IMR-90 (cell line): ENCODE measurements around the gene KNCN. TPM values are rescaled to one million over a fixed set of nuclear protein-coding genes. Genes with fewer than 3 reads are reported as not detected.

ENCODE experiments used
- ATAC-seq: fragments of 200-7000 bp; cut with Tn5 transposase; 2 replicates; pipeline ENCODE4 v1.9.1; 2020; ENCODE audit warnings: low read depth, mild to moderate bottlenecking, moderate library complexity
- BruUV-seq: library from RNA; stranded (reverse); fragments of 400-500 nt; replicated peaks from 2 replicates; lab custom pipeline; 2021; lab: Mats Ljungman, UMichigan
- CTCF ChIA-PET: fragments of 300-600 bp; formaldehyde crosslinking; extraction: SDS; loops from one replicate; lab custom pipeline; 2021; ENCODE audit warnings: antibody characterized with exemption; lab: Yijun Ruan, JAX
- POLR2A ChIA-PET: fragments of 300-600 bp; sonication (Branson Sonifier 250); formaldehyde crosslinking; loops from one replicate; lab custom pipeline; 2022; ENCODE audit warnings: antibody characterized with exemption; ENCODE audit not compliant: unreplicated experiment; lab: Charles Lee
- DNase-seq: peaks from one replicate; pipeline ENCODE4 v3.0.0; 2013
- H2AFZ ChIP-seq: replicated peaks from 2 replicates; pipeline ENCODE3; 2013; ENCODE audit warnings: low read length, mild to moderate bottlenecking; ENCODE audit not compliant: poor library complexity
- H2AK5ac ChIP-seq: 2 replicates; pipeline ENCODE4 v1.6.1; 2013; ENCODE audit warnings: low read depth, low read length, inconsistent platforms
- H2AK9ac ChIP-seq: replicated peaks from 2 replicates; pipeline ENCODE3; 2013; ENCODE audit warnings: mild to moderate bottlenecking, low read depth, low read length, moderate library complexity; ENCODE audit not compliant: poor library complexity
- H2BK120ac ChIP-seq: 2 replicates; pipeline ENCODE4 v1.6.1; 2013; ENCODE audit warnings: low read depth, low read length, inconsistent platforms
- H2BK15ac ChIP-seq: 3 replicates; pipeline ENCODE4 v1.6.1; 2013; ENCODE audit warnings: low read depth, low read length, inconsistent platforms
- H2BK20ac ChIP-seq: 2 replicates; pipeline ENCODE4 v1.6.1; 2013; ENCODE audit warnings: low read depth, mild to moderate bottlenecking, inconsistent platforms, low read length, moderate library complexity
- H2BK5ac ChIP-seq: 2 replicates; pipeline ENCODE4 v1.6.1; 2013; ENCODE audit warnings: mild to moderate bottlenecking, low read depth, low read length, inconsistent platforms; ENCODE audit not compliant: poor library complexity, severe bottlenecking
- H3K14ac ChIP-seq: replicated peaks from 2 replicates; pipeline ENCODE4 v1.6.1; 2013; ENCODE audit warnings: low read depth, low read length, inconsistent platforms
- H3K18ac ChIP-seq: 2 replicates; pipeline ENCODE4 v1.6.1; 2013; ENCODE audit warnings: low read depth, low read length, control low read depth
- H3K23ac ChIP-seq: 2 replicates; pipeline ENCODE4 v1.6.1; 2013; ENCODE audit warnings: low read depth, low read length, inconsistent platforms
- H3K27ac ChIP-seq: 2 replicates; pipeline ENCODE4 v1.5.1; 2013; ENCODE audit warnings: mild to moderate bottlenecking, control low read depth, low read length; ENCODE audit not compliant: insufficient read depth
- H3K27me3 ChIP-seq: 2 replicates; pipeline ENCODE4 v1.6.1; 2013; ENCODE audit warnings: low read length; ENCODE audit not compliant: control insufficient read depth, insufficient read depth
- H3K36me3 ChIP-seq: 2 replicates; pipeline ENCODE4 v1.6.1; 2013; ENCODE audit warnings: low read length, mixed read lengths; ENCODE audit not compliant: control insufficient read depth, insufficient read depth
- H3K4ac ChIP-seq: 2 replicates; pipeline ENCODE4 v1.6.1; 2013; ENCODE audit warnings: low read depth, low read length, inconsistent platforms
- H3K4me1 ChIP-seq: 2 replicates; pipeline ENCODE4 v1.6.1; 2013; ENCODE audit warnings: low read length, mixed read lengths; ENCODE audit not compliant: control insufficient read depth, insufficient read depth
- H3K4me2 ChIP-seq: 2 replicates; pipeline ENCODE4 v1.6.1; 2013; ENCODE audit warnings: low read depth, mild to moderate bottlenecking, control low read depth, low read length, moderate library complexity
- H3K4me3 ChIP-seq: 2 replicates; pipeline ENCODE4 v1.5.1; 2013; ENCODE audit warnings: low read depth, mild to moderate bottlenecking, control low read depth, low read length, moderate library complexity; ENCODE audit not compliant: insufficient read depth
- H3K56ac ChIP-seq: 2 replicates; pipeline ENCODE4 v1.6.1; 2013; ENCODE audit warnings: low read length, inconsistent platforms; ENCODE audit not compliant: insufficient read depth; ENCODE audit errors: extremely low read depth
- H3K79me1 ChIP-seq, 2 experiments: 2 replicates each; pipeline ENCODE4 v1.6.1; 2013; ENCODE audit warnings: low read length in 2 of 2, inconsistent platforms in 1 of 2, low read depth in 1 of 2
- H3K9ac ChIP-seq: 2 replicates; pipeline ENCODE4 v1.6.1; 2013; ENCODE audit warnings: low read depth, low read length, control low read depth
- H3K9me1 ChIP-seq: 2 replicates; pipeline ENCODE4 v1.6.1; 2013; ENCODE audit warnings: low read length, inconsistent platforms; ENCODE audit not compliant: insufficient read depth
- H3K9me3 ChIP-seq: 2 replicates; pipeline ENCODE4 v1.6.1; 2013; ENCODE audit warnings: low read length; ENCODE audit not compliant: control insufficient read depth, insufficient read depth
- H4K20me1 ChIP-seq: 2 replicates; pipeline ENCODE4 v1.6.1; 2013; ENCODE audit warnings: low read length, inconsistent platforms; ENCODE audit not compliant: insufficient read depth
- H4K5ac ChIP-seq: 2 replicates; pipeline ENCODE4 v1.6.1; 2013; ENCODE audit warnings: mild to moderate bottlenecking, low read depth, low read length, control low read depth
- H4K8ac ChIP-seq, 2 experiments: 2 replicates each; pipeline ENCODE4 v1.6.1; 2013; ENCODE audit warnings: low read depth in 2 of 2, low read length in 2 of 2, control low read depth in 1 of 2, inconsistent platforms in 1 of 2
- H4K91ac ChIP-seq: 2 replicates; pipeline ENCODE4 v1.6.1; 2013; ENCODE audit warnings: low read depth, low read length, inconsistent platforms; ENCODE audit not compliant: insufficient read depth
- BHLHE40 ChIP-seq: fragments of 150-350 bp; IDR thresholded peaks from 2 replicates; pipeline ENCODE4 v1.6.1; 2016; ENCODE audit warnings: mild to moderate bottlenecking, low read depth, low read length
- CEBPB ChIP-seq: IDR thresholded peaks from 2 replicates; pipeline ENCODE4 v1.6.1; 2012; ENCODE audit warnings: low read depth, low read length, improper control_type of control experiment
- CHD1 ChIP-seq: IDR thresholded peaks from 2 replicates; pipeline ENCODE4 v1.6.1; 2012; ENCODE audit warnings: low read depth, low read length, improper control_type of control experiment
- CTCF ChIP-seq: conservative IDR thresholded peaks from 2 replicates; pipeline ENCODE4 v1.5.1; 2012; ENCODE audit warnings: mild to moderate bottlenecking, low read depth, low read length, improper control_type of control experiment
- ELK1 ChIP-seq: fragments of 150-350 bp; IDR thresholded peaks from 2 replicates; pipeline ENCODE4 v1.6.1; 2016; ENCODE audit warnings: low read depth, mild to moderate bottlenecking, low read length, moderate library complexity, borderline replicate concordance
- FOS ChIP-seq: fragments of 150-350 bp; IDR thresholded peaks from 2 replicates; pipeline ENCODE4 v1.6.1; 2016; ENCODE audit warnings: low read depth, low read length
- MAFK ChIP-seq: IDR thresholded peaks from 2 replicates; pipeline ENCODE4 v1.6.1; 2012; ENCODE audit warnings: low read depth, low read length, improper control_type of control experiment
- MAZ ChIP-seq: IDR thresholded peaks from 2 replicates; pipeline ENCODE4 v1.6.1; 2012; ENCODE audit warnings: low read depth, mild to moderate bottlenecking, low read length, improper control_type of control experiment, moderate library complexity, borderline replicate concordance
- MXI1 ChIP-seq: IDR thresholded peaks from 2 replicates; pipeline ENCODE4 v1.6.1; 2012; ENCODE audit warnings: low read depth, mild to moderate bottlenecking, low read length, moderate library complexity, borderline replicate concordance
- NFE2L2 ChIP-seq: fragments of 150-350 bp; IDR thresholded peaks from 2 replicates; pipeline ENCODE4 v1.6.1; 2016; ENCODE audit warnings: low read depth, mild to moderate bottlenecking, low read length
- POLR2A ChIP-seq: IDR thresholded peaks from 2 replicates; pipeline ENCODE4 v1.6.1; 2012; ENCODE audit warnings: mild to moderate bottlenecking, low read depth, low read length
- RAD21 ChIP-seq: IDR thresholded peaks from 2 replicates; pipeline ENCODE4 v1.6.1; 2012; ENCODE audit warnings: low read length, improper control_type of control experiment
- RCOR1 ChIP-seq: IDR thresholded peaks from 2 replicates; pipeline ENCODE4 v1.6.1; 2012; ENCODE audit warnings: mild to moderate bottlenecking, low read length, improper control_type of control experiment; ENCODE audit not compliant: insufficient replicate concordance
- RFX5 ChIP-seq: IDR thresholded peaks from 2 replicates; pipeline ENCODE4 v1.8.0; 2012; ENCODE audit warnings: low read depth, mild to moderate bottlenecking, low read length, moderate library complexity
- SMC3 ChIP-seq: fragments of 150-350 bp; IDR thresholded peaks from 2 replicates; pipeline ENCODE4 v1.6.1; 2016; ENCODE audit warnings: low read depth, mild to moderate bottlenecking, antibody characterized with exemption, low read length, moderate library complexity
- USF2 ChIP-seq: fragments of 150-350 bp; IDR thresholded peaks from 2 replicates; pipeline ENCODE4 v1.6.1; 2017; ENCODE audit warnings: mild to moderate bottlenecking, antibody characterized with exemption, low read length, low read depth
- WGBS, 2 experiments: methylation state at CpG; one replicate each; pipeline versions ENCODE4 v1.1.5 to v1.1.7; 2013; ENCODE audit warnings: missing lambda C conversion rate in 2 of 2; ENCODE audit not compliant: insufficient read length in 1 of 2; ENCODE audit errors: extremely low coverage in 2 of 2; 5-methylcytosine and 5-hydroxymethylcytosine counted together
- dilution Hi-C: fragments of 300-500 bp; cut with HindIII; formaldehyde crosslinking; loops from one replicate; pipeline ENCODE4 v1.14.3; 2018; ENCODE audit warnings: low sequenced_read_pairs; ENCODE audit not compliant: unreplicated experiment
- in situ Hi-C: fragments of 300-500 bp; cut with MboI; formaldehyde crosslinking; loops from 3 replicates; pipeline ENCODE4 v1.14.3; 2019; ENCODE audit warnings: low sequenced_read_pairs, inconsistent platforms, mixed read lengths
- intact Hi-C: fragments of 100-400 bp; cut with micrococcal nuclease; formaldehyde crosslinking; loops from 2 replicates; pipeline ENCODE4 v1.10.0; 2022
- polyA plus RNA-seq, 3 experiments: library from polyadenylated mRNA; depleted of rRNA; stranded (reverse); fragments of >200 nt; gene quantifications; 2 replicates each; pipeline ENCODE4 v1.2.3, GENCODE V29; 2012; ENCODE audit warnings: low replicate concordance in 1 of 3
- total RNA-seq: library from RNA; depleted of rRNA; stranded (reverse); fragments of >200 nt; gene quantifications from 2 replicates; pipeline ENCODE4 v1.2.3, GENCODE V29; 2012

Gene KNCN
- total and polyA plus RNA-seq, 2 of the 4 experiments (the other 2 are of a cell fraction) = not detected

- Histone ChIP-seq H3K23ac (no peak overlapping the region), H3K4me3 (no peak overlapping the region), H2BK20ac (no peak overlapping the region), H3K79me1 (no peaks in the 10 kb centered on the region), H4K5ac (no peak overlapping the region), H3K4me2 (no peak overlapping the region), H3K36me3 (no peaks in the 10 kb centered on the region), H3K27ac (no peak overlapping the region), H3K18ac (no peak overlapping the region), H2AK9ac (no peak overlapping the region), H4K91ac (no peak overlapping the region), H3K27me3 (peaks cover 54% of the 10 kb centered on the region), H2BK5ac (no peak overlapping the region), H2BK15ac (no peak overlapping the region), H3K4ac (no peak overlapping the region), H3K4me1 (no peaks in the 10 kb centered on the region), H2BK120ac (no peak overlapping the region), H4K8ac (no peak overlapping the region), H2AFZ (no peak overlapping the region), H4K20me1 (no peaks in the 10 kb centered on the region), H3K56ac (no peak overlapping the region), H3K9ac (no peak overlapping the region), H3K9me3 (no peaks in the 10 kb centered on the region), H2AK5ac (no peak overlapping the region), H3K9me1 (no peaks in the 10 kb centered on the region), H3K14ac (no peak overlapping the region)
- POLR2A ChIA-PET = no interaction called here
- ATAC-seq (no peak), DNase-seq (no peak)
- CTCF ChIA-PET = no interaction called here
- TF ChIP-seq ELK1 (no peak), CTCF (no peak), MXI1 (no peak), RCOR1 (no peak), RFX5 (no peak), USF2 (no peak), CEBPB (no peak), SMC3 (no peak), NFE2L2 (no peak), RAD21 (no peak), FOS (no peak), MAFK (no peak), CHD1 (no peak), MAZ (no peak), BHLHE40 (no peak), POLR2A (no peak)
- no TSS peak for BruUV-seq
- intact Hi-C loops (loop anchor here (10.0 kb wide), 1 partner anchor 637 kb away; no protein-coding TSS in a partner anchor), dilution Hi-C loops (no loop called here), in situ Hi-C loops (no loop called here)
- no CpG with 5 or more reads among the region's 2 CpGs for WGBS, 2 experiments
Measured at GRCh38 chr1:46537651-46538050, 13.8 kb downstream of the KNCN start.
